MM.1S (cell line): Measurements from ENCODE around the gene CYP27A1.

Source experiments
- DNase-seq: peaks from one replicate; pipeline ENCODE4 v3.0.0-alpha.2; 2015
- H2AFZ ChIP-seq: fragments of 300-600 bp; sonication (generic); 2 replicates; pipeline ENCODE4 v1.6.0; 2016; ENCODE audit warnings: antibody characterized with exemption, low read length
- H3F3A ChIP-seq: fragments of 300-600 bp; sonication (generic); 2 replicates; pipeline ENCODE4 v1.6.1; 2016; ENCODE audit warnings: mild to moderate bottlenecking, antibody characterized with exemption, low read length, moderate library complexity, mixed read lengths; ENCODE audit not compliant: insufficient read depth
- H3K27ac ChIP-seq: fragments of 300-600 bp; sonication (generic); 2 replicates; pipeline ENCODE4 v1.5.1; 2016; ENCODE audit warnings: mild to moderate bottlenecking, low read length
- H3K27me3 ChIP-seq: fragments of 300-600 bp; sonication (generic); replicated peaks from 2 replicates; pipeline ENCODE4 v1.6.0; 2016; ENCODE audit warnings: low read length; ENCODE audit not compliant: insufficient read depth
- H3K36me3 ChIP-seq: fragments of 300-600 bp; sonication (generic); replicated peaks from 2 replicates; pipeline ENCODE4 v1.6.1; 2016; ENCODE audit warnings: mild to moderate bottlenecking, low read length, mixed read lengths; ENCODE audit not compliant: insufficient read depth
- H3K4me1 ChIP-seq: fragments of 300-600 bp; sonication (generic); 2 replicates; pipeline ENCODE4 v1.6.1; 2016; ENCODE audit warnings: low read length, mixed read lengths
- H3K4me2 ChIP-seq: fragments of 300-600 bp; sonication (generic); 2 replicates; pipeline ENCODE4 v1.6.0; 2016; ENCODE audit warnings: low read depth, low read length
- H3K4me3 ChIP-seq: fragments of 300-600 bp; sonication (generic); 2 replicates; pipeline ENCODE4 v1.5.1; 2016; ENCODE audit warnings: low read length, mixed read lengths
- H3K79me2 ChIP-seq: fragments of 300-600 bp; sonication (generic); 2 replicates; pipeline ENCODE4 v1.6.1; 2016; ENCODE audit warnings: mixed run types, low read length, mixed read lengths
- H3K9ac ChIP-seq: fragments of 300-600 bp; sonication (generic); 2 replicates; pipeline ENCODE4 v1.6.1; 2016; ENCODE audit warnings: low read length, mixed read lengths
- H3K9me2 ChIP-seq: fragments of 300-600 bp; sonication (generic); replicated peaks from 2 replicates; pipeline ENCODE4 v1.6.1; 2016; ENCODE audit warnings: mild to moderate bottlenecking, low read length, mixed read lengths; ENCODE audit not compliant: insufficient read depth
- H3K9me3 ChIP-seq: fragments of 300-600 bp; sonication (generic); replicated peaks from 2 replicates; pipeline ENCODE4 v1.6.1; 2016; ENCODE audit warnings: mild to moderate bottlenecking, low read length, mixed read lengths; ENCODE audit not compliant: insufficient read depth
- H4K20me1 ChIP-seq: fragments of 300-600 bp; sonication (generic); 2 replicates; pipeline ENCODE4 v1.6.1; 2016; ENCODE audit warnings: mild to moderate bottlenecking, low read length, moderate library complexity, mixed read lengths; ENCODE audit not compliant: insufficient read depth
- CTCF ChIP-seq: fragments of 300-600 bp; sonication (generic); IDR thresholded peaks from 2 replicates; pipeline ENCODE4 v1.5.1; 2016; ENCODE audit warnings: antibody characterized with exemption, low read length, mixed read lengths
- EZH2 ChIP-seq: fragments of 300-600 bp; sonication (generic); optimal IDR thresholded peaks from 2 replicates; pipeline ENCODE3; 2017; ENCODE audit warnings: low read depth, mild to moderate bottlenecking, antibody characterized with exemption, low read length, mixed read lengths
- EZH2phosphoT487 ChIP-seq: fragments of 300-600 bp; sonication (generic); IDR thresholded peaks from 2 replicates; pipeline ENCODE4 v1.6.1; 2018; ENCODE audit warnings: antibody characterized with exemption, low read length

The CYP27A1 gene

GRCh38 chr2:218855305-218856166 is 73.6 kb downstream of the CYP27A1 start:
- H3K27ac ChIP-seq, result no peak overlapping the region
- H4K20me1 ChIP-seq, result no peaks in the 10 kb centered on the region
- no peaks in the 10 kb centered on the region for H3K9me2 ChIP-seq
- 0 out of 2 replicates have a peak, but pooled peaks cover 4% of the 10 kb centered on the region for H3K4me1 ChIP-seq
- H3F3A ChIP-seq, result no peaks in the 10 kb centered on the region
- no peak overlapping the region for H3K9ac ChIP-seq
- H3K9me3 ChIP-seq, result no peaks in the 10 kb centered on the region
- no peak overlapping the region for H3K4me2 ChIP-seq
- peaks cover 70% of the 10 kb centered on the region for H3K27me3 ChIP-seq
- no peak for TF ChIP-seq CTCF
- TF ChIP-seq EZH2, result no peak
- no peak for TF ChIP-seq EZH2phosphoT487
- H3K4me3 ChIP-seq, result no peak overlapping the region
- no peaks in the 10 kb centered on the region for H3K79me2 ChIP-seq
- no peak overlapping the region for H2AFZ ChIP-seq
- no peak for DNase-seq
- H3K36me3 ChIP-seq, result no peaks in the 10 kb centered on the region

GRCh38 chr2:218856167-218856895 is 74.4 kb downstream of the CYP27A1 start:
- Histone ChIP-seq H3K27ac (no peak overlapping the region), H4K20me1 (no peaks in the 10 kb centered on the region), H3K27me3 (peaks cover 77% of the 10 kb centered on the region), H2AFZ (no peak overlapping the region), H3K4me2 (no peak overlapping the region), H3K9me3 (no peaks in the 10 kb centered on the region), H3K9ac (no peak overlapping the region), H3K4me3 (no peak overlapping the region), H3K4me1 (0 out of 2 replicates have a peak, but pooled peaks cover 4% of the 10 kb centered on the region), H3K36me3 (no peaks in the 10 kb centered on the region), H3F3A (no peaks in the 10 kb centered on the region), H3K9me2 (no peaks in the 10 kb centered on the region), H3K79me2 (no peaks in the 10 kb centered on the region)
- DNase-seq, result no peak
- TF ChIP-seq EZH2phosphoT487, result no peak
- no peak for TF ChIP-seq CTCF
- TF ChIP-seq EZH2, result no peak

- Histone ChIP-seq H4K20me1 (no peaks in the 10 kb centered on the region), H3K4me1 (0 out of 2 replicates have a peak, but pooled peaks cover 4% of the 10 kb centered on the region), H3K9me2 (no peaks in the 10 kb centered on the region), H3K9ac (no peak overlapping the region), H3K36me3 (no peaks in the 10 kb centered on the region), H3K79me2 (no peaks in the 10 kb centered on the region), H3F3A (no peaks in the 10 kb centered on the region), H3K4me3 (no peak overlapping the region), H3K4me2 (no peak overlapping the region), H2AFZ (no peak overlapping the region), H3K9me3 (no peaks in the 10 kb centered on the region), H3K27me3 (peaks cover 83% of the 10 kb centered on the region), H3K27ac (no peak overlapping the region)
- DNase-seq, result no peak
- TF ChIP-seq CTCF, result no peak
- TF ChIP-seq EZH2, result no peak
- no peak for TF ChIP-seq EZH2phosphoT487
These were observed 74.9 kb downstream of the CYP27A1 start for GRCh38 chr2:218856896-218857243.
